Hypothalamus (tissue), 51 donors: ENCODE results near the gene ANAPC2.

Source experiments
- DNase-seq, 51 donors: peaks; one replicate each; lab custom pipeline; 2025; lab: John Stamatoyannopoulos, UW

The ANAPC2 gene, protein sequence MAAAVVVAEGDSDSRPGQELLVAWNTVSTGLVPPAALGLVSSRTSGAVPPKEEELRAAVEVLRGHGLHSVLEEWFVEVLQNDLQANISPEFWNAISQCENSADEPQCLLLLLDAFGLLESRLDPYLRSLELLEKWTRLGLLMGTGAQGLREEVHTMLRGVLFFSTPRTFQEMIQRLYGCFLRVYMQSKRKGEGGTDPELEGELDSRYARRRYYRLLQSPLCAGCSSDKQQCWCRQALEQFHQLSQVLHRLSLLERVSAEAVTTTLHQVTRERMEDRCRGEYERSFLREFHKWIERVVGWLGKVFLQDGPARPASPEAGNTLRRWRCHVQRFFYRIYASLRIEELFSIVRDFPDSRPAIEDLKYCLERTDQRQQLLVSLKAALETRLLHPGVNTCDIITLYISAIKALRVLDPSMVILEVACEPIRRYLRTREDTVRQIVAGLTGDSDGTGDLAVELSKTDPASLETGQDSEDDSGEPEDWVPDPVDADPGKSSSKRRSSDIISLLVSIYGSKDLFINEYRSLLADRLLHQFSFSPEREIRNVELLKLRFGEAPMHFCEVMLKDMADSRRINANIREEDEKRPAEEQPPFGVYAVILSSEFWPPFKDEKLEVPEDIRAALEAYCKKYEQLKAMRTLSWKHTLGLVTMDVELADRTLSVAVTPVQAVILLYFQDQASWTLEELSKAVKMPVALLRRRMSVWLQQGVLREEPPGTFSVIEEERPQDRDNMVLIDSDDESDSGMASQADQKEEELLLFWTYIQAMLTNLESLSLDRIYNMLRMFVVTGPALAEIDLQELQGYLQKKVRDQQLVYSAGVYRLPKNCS

DNA sequence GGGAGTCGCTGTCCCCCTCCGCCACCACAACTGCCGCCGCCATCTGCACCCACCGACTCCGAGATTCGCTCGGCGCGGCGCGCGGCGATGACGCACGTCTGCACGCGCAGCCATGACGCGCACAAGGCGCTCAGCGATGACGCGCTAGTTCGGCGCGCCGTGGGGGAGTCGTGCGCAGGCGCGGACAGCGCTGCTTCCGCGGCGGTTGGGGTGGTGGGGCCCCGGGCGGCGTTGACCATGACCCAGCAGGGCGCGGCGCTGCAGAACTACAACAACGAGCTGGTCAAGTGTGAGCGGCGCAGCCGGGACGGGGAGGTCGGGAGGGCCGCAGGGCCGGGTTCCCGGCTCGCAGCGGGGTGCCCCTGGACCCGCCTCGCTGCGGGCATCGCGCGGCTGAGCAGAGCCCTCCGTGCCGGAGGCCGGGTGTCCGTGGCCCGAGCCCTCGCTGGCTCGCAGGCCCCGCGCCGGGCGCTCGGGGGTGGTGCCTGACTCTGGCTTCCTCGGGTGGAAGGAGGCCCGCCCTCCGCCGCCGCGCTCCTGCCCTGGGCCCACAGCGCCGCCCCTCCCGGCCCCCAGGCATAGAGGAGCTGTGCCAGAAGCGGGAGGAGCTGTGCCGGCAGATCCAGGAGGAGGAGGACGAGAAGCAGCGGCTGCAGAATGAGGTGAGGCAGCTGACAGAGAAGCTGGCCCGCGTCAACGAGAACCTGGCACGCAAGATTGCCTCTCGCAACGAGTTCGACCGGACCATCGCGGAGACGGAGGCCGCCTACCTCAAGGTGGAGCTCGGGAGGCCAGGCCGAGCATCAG lies at the start of gene ANAPC2, which contains the start of gene SSNA1:
TSS of gene ANAPC2 (minus strand) at position 71 of the 807 bp plus-strand sequence. CDS start at position 43, 28 bp downstream.
TSS of gene SSNA1 (plus strand) at position 187 of the 807 bp plus-strand sequence. CDS start at position 238, 51 bp downstream.
- peak; percentile 64 to 96 (median 88) for DNase-seq

DNA sequence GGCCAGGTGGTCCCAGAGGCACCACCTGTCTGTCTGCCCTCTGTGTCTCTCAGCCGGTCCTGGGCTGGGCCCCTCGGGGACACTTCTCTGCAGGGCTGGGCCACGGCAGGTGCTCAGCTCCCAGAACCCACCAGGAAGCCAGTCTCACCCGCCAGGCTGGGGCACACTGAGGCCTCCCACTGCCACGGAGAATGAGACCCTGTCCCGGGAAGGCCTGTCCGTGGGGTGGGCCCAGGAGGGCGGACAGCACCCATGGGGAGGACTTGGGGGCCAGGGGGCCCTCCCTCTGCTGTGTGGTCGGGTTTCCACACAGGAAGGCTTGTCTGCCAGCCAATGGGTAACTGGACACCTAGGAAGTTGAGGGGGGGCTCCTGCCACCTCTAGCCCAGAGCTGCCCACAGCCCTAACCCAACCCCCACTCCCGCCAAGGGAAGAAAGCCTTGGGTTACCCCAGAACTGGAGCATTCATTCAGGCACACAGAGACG lies 48.6 kb upstream of the ANAPC2 start:
- peak in 3 of 51 donors; percentile 18 to 30 (median 18) for DNase-seq

DNA sequence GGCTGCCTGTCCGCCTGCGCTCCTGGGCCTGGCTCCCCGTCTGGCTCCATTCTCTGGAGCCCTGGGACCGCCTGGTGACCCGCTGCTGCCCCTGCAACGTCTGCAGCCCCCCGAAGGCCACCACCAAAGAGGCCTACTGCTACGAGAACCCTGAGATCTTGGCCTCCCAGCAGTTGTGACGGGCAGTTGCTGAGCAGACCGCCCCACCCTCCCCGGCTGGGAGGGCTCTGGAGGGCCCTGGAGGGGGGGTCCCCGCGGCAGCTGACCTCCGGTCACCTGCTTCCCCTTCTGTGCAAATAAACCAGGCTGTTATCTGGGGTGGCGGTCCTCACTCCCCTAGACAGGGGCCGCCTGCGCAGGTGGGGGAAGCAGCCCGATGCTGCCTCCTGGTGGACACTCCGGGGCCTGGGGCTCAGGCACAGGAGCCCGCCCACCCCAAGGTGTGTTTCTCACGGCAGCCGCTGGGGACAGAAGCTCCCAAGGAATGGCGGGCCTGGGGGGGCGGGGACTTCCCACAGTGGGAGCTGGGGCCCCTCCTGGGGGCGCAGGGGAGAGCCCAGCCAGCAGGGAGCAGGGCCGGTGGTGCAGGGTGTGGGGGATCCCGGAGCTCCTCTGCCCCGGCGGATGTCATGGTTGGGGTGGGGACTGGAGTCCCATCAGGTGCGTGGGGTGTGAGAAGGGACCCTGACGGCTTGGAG lies 48.0 kb upstream of the ANAPC2 start:
- DNase-seq = peak in 50 of 51 donors; percentile 10 to 89 (median 68)

DNA sequence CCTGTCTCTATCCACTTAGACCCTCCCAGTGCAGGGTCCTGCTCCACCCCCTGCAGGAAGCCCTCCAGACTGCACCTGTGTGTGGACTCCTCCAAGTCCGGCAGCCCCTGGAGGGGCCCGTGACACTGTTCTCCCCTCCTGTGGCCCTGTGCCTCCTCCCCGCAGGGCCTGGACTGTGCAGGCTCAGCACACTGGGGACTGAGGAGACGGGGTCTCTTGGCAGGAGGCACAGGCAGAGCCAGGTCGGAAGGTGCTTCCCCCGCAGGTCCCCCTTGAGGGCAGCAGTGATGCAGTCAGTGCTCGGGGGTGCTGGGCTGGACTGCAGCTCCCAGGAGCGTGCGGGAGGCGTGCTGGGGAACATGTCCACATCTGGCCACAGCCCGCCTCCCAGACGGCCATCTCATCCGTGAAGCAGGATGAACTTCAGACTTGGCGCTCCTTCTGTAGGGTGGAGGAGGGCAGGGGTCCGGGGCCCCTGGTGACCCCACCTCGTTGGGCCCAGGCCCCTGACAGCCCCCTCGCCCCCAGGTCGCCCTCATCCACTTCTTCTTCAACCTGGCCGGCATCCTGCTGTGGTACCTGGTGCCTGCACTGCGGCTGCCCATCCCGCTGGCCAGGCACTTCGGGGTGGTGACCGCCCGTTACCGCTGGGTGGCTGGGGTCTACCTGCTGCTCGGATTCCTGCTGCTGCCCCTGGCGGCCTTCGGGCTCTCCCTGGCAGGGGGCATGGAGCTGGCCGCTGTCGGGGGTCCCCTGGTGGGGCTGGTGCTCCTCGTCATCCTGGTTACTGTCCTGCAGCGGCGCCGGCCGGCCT lies 47.3 kb upstream of the ANAPC2 start:
- DNase-seq = no peak

DNA sequence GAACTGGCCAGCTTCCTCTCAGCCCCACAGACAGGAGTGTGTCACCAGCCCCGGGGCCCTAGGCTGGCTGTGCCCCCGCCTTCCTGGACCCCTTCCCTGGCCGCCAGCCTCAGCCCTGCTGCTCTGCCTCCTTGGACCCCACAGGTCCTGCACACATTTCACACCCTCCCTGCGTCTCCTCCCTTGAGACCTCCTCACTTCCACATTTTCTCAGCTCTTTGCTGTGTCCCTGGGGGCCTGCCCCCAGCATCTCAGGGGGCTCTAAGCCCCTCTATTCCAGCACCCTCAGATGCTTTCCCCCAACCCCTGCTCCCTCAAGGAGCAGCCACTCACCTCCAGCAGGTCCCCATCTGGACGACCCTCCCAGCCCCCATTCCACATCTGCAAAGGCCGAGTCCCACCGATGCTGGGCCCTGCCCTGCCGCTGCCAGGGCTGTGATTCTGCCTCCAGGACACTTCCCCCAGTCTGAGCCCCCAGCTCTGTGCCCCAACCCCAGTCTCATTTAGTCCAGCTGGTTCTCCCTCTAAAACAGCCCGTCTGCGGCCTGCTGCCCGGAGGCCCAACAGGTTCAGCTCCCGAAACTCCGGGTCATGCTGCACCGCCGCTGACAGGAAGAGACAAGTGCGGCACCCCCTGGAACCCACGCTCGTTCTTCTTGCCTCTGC lies 46.5 kb upstream of the ANAPC2 start:
- no peak for DNase-seq

DNA sequence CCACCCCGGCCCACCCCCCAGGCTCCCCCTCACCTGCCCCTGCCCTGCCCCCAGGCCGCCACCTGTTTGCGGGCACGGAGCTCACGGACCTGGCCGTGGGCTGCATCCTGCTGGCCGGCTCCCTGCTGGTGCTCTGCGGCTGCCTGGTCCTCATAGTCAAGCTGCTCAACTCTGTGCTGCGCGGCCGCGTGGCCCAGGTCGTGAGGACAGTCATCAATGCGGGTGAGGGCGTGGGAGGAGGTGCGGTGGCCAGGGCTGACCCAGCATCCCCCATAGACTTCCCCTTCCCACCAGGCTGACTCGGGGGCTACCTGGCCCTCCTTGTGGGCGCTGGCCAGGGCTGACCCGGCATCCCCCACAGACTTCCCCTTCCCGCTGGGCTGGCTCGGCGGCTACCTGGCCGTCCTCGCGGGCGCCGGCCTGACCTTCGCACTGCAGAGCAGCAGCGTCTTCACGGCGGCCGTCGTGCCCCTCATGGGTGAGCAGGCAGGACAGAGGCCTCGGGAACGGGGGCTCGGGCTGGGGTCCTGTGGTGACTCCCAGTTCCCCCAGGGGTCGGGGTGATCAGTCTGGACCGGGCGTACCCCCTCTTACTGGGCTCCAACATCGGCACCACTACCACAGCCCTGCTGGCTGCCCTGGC lies 45.8 kb upstream of the ANAPC2 start:
- DNase-seq = no peak

DNA sequence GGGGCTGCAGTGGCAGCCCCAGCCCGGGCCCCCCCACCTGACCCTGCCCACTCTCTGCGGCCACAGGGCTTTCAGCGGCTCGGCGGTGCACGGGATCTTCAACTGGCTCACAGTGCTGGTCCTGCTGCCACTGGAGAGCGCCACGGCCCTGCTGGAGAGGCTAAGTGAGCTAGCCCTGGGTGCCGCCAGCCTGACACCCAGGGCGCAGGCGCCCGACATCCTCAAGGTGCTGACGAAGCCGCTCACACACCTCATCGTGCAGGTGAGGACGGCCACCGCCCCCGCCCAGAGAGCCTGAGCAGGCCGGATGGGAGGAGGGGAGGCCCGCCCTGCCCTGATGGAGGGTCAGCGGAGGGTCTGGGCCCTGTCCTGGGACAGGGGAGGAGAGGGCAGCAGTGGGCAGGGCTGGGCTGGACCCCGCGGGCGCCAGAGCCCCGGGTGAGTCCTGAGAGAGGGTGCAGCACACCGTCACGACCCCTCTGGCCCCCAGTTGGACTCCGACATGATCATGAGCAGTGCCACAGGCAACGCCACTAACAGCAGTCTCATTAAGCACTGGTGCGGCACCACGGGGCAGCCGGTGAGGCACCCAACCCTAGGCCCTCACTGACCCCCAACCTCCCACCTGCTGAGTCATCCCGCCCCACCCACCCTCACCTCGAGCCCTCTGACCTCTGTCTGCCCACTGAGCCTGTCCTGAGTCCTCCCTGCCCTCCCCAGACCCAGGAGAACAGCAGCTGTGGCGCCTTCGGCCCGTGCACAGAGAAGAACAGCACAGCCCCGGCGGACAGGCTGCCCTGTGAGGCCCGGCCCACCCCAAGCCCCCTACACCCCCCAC lies 45.0 kb upstream of the ANAPC2 start:
- DNase-seq = no peak

DNA sequence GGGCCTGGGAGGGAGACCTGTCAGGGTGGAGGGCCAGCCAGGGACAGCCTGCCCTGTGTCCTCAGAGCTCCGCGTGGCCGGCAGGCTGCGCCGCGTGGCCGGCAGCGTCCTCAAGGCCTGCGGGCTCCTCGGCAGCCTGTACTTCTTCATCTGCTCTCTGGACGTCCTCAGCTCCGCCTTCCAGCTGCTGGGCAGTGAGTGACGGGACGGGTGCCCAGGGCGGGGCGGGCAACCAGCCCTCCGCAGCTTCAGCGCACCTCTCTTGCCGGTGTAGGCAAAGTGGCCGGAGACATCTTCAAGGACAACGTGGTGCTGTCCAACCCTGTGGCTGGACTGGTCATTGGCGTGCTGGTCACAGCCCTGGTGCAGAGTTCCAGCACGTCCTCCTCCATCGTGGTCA lies 44.1 kb upstream of the ANAPC2 start:
- no peak for DNase-seq

DNA sequence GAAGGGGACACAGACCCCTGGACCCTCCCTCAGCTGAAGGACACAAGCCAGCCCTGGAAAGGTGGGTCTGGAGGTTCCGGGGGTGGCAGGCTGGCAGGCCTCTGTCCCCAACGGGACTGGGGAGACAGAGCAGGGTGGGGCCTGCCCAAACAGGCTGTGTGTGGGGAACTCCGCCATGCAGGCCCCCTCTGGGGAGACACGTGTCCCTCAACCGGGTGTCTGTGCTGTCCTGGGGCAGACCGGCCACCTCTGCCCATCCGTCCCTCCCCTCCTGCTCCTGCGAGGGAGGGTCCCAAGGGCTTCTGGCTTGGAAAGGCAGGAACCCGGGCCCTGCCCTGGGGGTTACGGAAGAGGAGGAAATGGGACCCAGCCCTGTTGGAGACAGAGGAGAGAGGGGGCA lies 43.7 kb upstream of the ANAPC2 start:
- DNase-seq = no peak

DNA sequence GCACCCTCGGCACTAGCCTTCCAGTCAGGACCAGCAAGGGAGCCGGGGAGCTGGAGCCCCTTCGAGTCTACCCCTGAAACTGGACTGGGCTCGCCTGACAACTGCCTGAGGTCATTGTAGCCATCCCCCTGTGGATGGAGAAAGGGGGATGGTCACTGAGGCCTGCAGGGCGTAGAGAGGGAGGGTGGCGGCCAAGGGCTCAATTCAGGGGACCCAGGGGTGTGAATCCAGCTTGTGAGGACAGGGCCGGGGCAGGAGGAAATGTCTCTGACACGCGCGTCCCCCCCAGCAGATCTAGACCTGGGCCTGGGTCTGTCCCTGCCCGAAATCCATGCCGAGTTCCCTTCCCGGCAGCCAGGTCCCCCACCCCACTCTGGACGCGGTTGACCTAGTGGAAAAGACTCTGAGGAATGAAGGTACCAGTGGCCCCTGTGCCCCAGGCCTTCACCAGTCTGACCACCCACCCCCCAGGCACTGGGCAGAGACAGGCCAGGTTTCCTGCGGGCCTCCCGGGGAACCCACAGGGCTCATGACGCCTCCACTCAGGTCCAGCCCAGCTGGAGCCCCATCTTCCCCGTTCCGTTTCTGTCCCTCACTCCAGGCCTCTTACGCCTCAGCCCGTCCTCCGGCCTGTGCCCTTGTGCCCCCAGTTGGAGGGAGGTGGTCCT lies 43.1 kb upstream of the ANAPC2 start:
- no peak for DNase-seq

DNA sequence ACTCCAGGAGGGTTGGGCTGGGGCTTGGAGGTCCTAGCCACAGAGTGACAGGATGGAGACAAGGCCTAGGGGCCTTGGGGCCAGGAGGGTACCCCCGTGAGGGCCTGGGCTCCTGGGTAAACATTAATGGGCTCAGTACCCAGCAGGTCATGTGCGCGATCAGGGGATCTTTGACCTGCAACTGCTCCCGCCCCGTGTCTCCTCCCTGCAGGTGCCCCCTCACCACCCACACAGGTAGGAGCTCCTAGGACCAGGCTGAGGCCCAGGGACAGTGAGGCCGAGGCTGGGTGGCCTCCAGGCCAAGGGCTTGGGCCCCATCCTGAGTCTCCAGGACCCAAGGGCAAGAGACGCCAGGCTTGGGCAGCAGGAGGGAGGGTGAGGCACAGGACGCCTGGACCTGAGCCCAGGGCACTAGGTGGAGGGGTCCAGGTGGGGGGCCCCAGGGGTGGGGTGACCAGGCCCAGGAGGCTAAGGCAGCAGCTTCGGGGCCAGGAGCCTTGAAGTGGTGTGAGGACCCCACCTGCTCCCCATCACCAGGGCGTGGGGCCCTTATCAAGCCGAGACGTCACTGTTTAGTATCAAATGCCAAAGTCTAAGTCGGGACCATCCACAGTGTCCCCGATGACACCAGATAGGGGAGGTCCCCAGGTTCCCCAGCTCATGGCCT lies 42.5 kb upstream of the ANAPC2 start, which contains the start of gene SLC34A3:
TSS of gene SLC34A3 (plus strand) at position 197 of the 667 bp plus-strand sequence. CDS start 802 bp downstream, outside the sequence.
- DNase-seq = no peak

DNA sequence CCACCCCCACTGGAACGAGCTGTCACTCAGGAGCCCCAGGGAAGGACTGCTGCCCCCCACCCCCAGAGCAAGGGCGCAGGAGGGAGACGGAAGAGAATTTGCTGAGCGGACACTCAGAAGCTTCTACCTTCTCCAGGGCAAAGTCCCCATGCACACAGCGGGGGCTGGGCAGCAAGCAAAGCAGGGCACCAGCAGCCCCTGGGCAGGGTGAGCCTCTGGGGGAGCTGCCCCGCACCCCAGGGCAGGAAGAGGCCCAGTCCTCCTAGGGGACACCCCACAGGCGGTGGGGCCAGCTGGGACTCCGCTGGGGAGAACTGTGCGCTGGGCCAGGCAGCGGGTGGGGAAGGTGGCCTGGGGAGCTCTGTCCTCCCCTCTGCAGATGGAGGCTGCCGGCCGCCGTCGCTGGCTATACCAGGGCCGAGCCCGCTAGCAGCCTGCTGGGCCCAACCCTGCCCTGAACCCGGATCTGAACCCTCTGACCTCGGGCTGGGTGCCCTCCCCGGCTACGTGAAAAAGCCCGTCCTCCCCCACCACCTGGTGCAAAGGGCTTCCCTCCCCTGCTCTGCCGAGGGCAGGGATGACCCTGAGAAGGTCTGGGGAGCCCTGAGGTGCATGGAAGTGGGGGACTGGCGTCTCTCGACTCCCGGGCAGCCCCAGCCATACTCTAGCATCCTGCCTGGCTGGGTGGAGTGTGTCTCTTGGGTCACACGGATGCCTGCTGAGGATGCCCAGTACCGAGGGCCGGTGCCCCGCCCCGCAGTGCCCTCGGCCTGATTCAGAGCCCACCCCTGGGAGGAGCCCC lies 41.7 kb upstream of the ANAPC2 start:
- no peak for DNase-seq

DNA sequence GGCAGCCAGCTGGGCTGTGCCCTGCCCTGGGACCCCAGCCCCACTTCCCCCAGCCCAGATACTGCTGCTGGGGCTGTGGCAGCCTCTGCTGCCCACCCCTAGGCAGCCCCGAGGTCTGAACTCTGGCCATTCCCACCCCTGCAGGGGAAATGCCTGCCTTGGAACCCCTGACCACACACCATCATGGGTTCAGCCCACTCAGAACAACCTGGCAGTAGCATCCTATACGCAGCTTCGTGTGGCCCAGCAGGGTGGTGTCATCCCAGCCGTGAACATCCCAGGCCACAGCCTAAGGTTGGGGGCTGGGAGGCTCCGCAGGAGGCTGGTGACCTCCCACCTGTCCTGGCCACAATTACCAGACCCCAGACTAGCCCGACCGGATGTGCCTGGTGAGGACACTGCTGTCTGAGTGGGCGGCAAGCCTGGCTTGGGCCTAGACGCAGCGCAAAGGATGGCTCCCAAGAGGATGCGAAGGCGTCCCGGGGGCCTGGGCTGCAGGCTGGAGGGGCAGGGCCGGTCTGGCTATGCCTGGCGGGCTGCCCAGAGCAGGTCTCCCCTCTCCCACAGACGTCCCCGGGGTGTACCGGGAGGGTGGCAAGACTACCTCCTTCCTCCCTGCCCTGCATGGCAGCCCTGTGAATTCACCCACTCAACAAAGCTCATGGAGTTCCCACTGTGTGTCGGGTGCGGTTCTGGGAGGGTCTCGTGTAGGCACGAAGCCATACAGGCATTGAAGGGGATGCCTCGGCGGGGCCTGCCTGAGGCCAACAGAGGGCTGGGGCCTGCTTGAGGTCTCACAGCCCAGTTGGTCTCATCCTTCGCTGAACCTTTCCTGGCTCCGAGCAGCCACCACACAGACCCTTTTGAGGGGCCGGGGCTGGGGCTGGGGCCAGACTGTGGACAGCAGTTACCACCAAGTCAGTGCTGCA lies 40.9 kb upstream of the ANAPC2 start:
- DNase-seq = no peak

DNA sequence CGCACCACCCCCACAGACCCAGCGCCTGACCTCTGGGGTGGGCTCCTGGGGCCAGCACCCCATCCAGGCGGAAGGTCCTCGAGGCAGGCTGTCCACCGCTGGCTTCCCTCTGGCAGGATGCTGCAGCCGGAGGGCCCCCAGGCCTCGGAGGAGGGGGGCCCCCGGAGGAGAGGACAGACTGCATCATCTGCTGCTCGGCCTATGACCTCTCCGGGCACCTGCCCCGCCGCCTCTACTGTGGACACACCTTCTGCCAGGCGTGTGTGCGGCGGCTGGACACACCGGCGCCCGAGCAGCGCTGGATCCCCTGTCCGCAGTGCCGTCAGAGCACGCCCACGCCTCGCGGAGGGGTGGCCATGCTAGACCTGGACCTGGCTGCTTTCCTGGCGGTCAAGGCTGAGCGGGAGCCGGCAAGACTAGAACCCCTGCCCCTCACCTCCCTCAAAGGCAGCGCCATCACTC lies 40.2 kb upstream of the ANAPC2 start:
- DNase-seq = no peak
